ENCODE measurements around the gene MEIOSIN.
A peak's percentile ranks its signal among the peaks of the same experiment; 100 is the strongest.
"Not testable (repeated sequence)": the region's sequence is repeated elsewhere in the genome, so short reads cannot be mapped to it uniquely, and the experiment has no call there.

Gene MEIOSIN

DNA sequence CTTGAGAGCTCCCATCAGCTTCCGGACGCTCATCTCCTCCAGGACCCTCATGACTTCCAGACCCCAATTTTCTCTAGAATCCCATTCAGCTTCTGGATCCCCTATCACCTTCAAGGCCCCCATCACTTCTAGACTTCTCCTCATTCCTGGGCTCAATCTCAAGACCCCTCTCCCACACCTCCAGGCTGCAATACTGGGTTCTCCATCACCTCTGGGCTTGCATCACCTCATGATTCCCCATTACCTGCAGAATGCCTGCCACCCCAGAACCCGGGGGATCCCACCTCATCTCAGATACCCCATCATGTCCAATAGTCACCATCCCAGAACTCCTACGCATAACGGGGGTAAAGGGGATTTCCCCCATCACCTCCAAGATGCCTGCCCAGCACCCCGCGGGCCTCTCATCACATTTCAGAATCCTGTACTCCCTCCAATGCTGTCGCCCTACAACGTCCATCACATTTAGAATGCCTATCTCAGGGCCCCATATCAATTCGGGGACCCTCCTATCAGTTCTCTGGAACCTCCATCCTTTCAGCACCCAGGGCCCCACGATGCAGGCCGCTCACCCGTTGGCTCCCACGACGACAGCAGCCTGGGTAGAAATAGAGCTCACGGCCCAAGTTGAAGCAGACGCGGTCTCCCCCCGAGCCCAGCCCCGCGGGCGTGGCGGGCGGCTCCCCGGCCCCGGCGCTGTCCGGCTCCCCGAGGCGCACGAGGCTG, 58.7 kb downstream of the MEIOSIN start:
- H3K27ac ChIP-seq (ENCODE audit: low read depth, low read length, severe bottlenecking), result no peak overlapping the region
- H3K9me3 ChIP-seq (ENCODE audit: control insufficient read depth, low read length), result no peaks in the 10 kb centered on the region
- H3K4me1 ChIP-seq (ENCODE audit: control insufficient read depth, insufficient read depth, low read length, poor library complexity, severe bottlenecking), result peaks cover 15% of the 10 kb centered on the region
- peaks cover 37% of the 10 kb centered on the region for H3K36me3 ChIP-seq (ENCODE audit: control insufficient read depth, insufficient read depth, low read length)
- peak overlapping the region; percentile 82 for H3K4me3 ChIP-seq (ENCODE audit: extremely low read depth, insufficient read depth, low read length, poor library complexity, severe bottlenecking)
- 11 to 13% methylated on average over 25 to 29 of the region's 31 CpGs for WGBS, 2 experiments (ENCODE audit: insufficient coverage in 2 of 2)

GRCh38 chr19:45792470-45793177, 59.4 kb downstream of the MEIOSIN start, which contains the start of gene DMWD:
DMWD (minus strand) TSS chr19:45792845; CDS start chr19:45792756, 89 bp downstream.
- H3K4me1 ChIP-seq (ENCODE audit: control insufficient read depth, insufficient read depth, low read length, poor library complexity, severe bottlenecking), result peaks cover 15% of the 10 kb centered on the region
- H3K4me3 ChIP-seq (ENCODE audit: extremely low read depth, insufficient read depth, low read length, poor library complexity, severe bottlenecking), result peak within 1 kb of the TSS; percentile 82
- H3K9me3 ChIP-seq (ENCODE audit: control insufficient read depth, low read length), result no peaks in the 10 kb centered on the region
- peak within 1 kb of the TSS; percentile 60 for H3K27ac ChIP-seq (ENCODE audit: low read depth, low read length, severe bottlenecking)
- 0% methylated on average over 77 to 83 of the region's 86 CpGs for WGBS, 2 experiments (ENCODE audit: insufficient coverage in 2 of 2)
- H3K36me3 ChIP-seq (ENCODE audit: control insufficient read depth, insufficient read depth, low read length), result peaks cover 30% of the 10 kb centered on the region

- no peak overlapping the region for H3K4me3 ChIP-seq (ENCODE audit: extremely low read depth, insufficient read depth, low read length, poor library complexity, severe bottlenecking)
- 58 to 62% methylated on average over 3 of the region's 3 CpGs for WGBS, 2 experiments (ENCODE audit: insufficient coverage in 2 of 2)
- peak overlapping the region; percentile 60 for H3K27ac ChIP-seq (ENCODE audit: low read depth, low read length, severe bottlenecking)
- peaks cover 24% of the 10 kb centered on the region for H3K36me3 ChIP-seq (ENCODE audit: control insufficient read depth, insufficient read depth, low read length)
- peaks cover 15% of the 10 kb centered on the region for H3K4me1 ChIP-seq (ENCODE audit: control insufficient read depth, insufficient read depth, low read length, poor library complexity, severe bottlenecking)
- H3K9me3 ChIP-seq (ENCODE audit: control insufficient read depth, low read length), result no peaks in the 10 kb centered on the region
Measured at GRCh38 chr19:45793178-45793564, 59.9 kb downstream of the MEIOSIN start.

GRCh38 chr19:45793876-45794275, 60.6 kb downstream of the MEIOSIN start:
- Histone ChIP-seq H3K9me3 (ENCODE audit: control insufficient read depth, low read length) (no peaks in the 10 kb centered on the region), H3K4me3 (ENCODE audit: extremely low read depth, insufficient read depth, low read length, poor library complexity, severe bottlenecking) (no peak overlapping the region), H3K27ac (ENCODE audit: low read depth, low read length, severe bottlenecking) (no peak overlapping the region), H3K36me3 (ENCODE audit: control insufficient read depth, insufficient read depth, low read length) (peaks cover 17% of the 10 kb centered on the region), H3K4me1 (ENCODE audit: control insufficient read depth, insufficient read depth, low read length, poor library complexity, severe bottlenecking) (peaks cover 15% of the 10 kb centered on the region)
- 96 to 100% methylated on average over 2 to 3 of the region's 6 CpGs for WGBS, 2 experiments (ENCODE audit: insufficient coverage in 2 of 2)

DNA sequence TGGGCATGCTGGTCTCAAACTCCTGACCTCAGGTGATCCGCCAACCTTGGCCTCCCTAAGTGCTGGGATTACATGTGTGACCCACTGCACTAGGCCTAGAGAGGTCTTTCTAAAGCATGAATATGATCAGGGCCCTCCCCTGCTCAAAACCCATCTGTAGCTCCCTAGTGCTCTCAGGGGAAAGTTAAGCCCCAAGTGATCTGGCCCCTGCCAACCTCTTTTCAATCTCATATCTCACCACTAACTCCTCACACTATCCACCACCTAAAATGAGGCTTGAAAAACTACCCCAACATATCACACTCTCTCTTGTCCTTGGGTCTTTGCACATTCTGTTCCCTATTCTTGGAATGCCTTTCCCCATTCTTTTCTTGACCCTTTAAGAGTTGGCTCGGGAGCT, 61.4 kb downstream of the MEIOSIN start:
- H3K4me3 ChIP-seq (ENCODE audit: extremely low read depth, insufficient read depth, low read length, poor library complexity, severe bottlenecking), result no peak overlapping the region
- H3K9me3 ChIP-seq (ENCODE audit: control insufficient read depth, low read length), result no peaks in the 10 kb centered on the region
- peaks cover 10% of the 10 kb centered on the region for H3K36me3 ChIP-seq (ENCODE audit: control insufficient read depth, insufficient read depth, low read length)
- peaks cover 15% of the 10 kb centered on the region for H3K4me1 ChIP-seq (ENCODE audit: control insufficient read depth, insufficient read depth, low read length, poor library complexity, severe bottlenecking)
- WGBS, 2 experiments (ENCODE audit: insufficient coverage in 2 of 2), result 94 to 100% methylated on average over 1 to 2 of the region's 2 CpGs
- H3K27ac ChIP-seq (ENCODE audit: low read depth, low read length, severe bottlenecking), result no peak overlapping the region

- Histone ChIP-seq H3K36me3 (ENCODE audit: control insufficient read depth, insufficient read depth, low read length) (no peaks in the 10 kb centered on the region), H3K4me1 (ENCODE audit: control insufficient read depth, insufficient read depth, low read length, poor library complexity, severe bottlenecking) (peaks cover 3% of the 10 kb centered on the region), H3K4me3 (ENCODE audit: extremely low read depth, insufficient read depth, low read length, poor library complexity, severe bottlenecking) (no peak overlapping the region), H3K27ac (ENCODE audit: low read depth, low read length, severe bottlenecking) (no peak overlapping the region), H3K9me3 (ENCODE audit: control insufficient read depth, low read length) (no peaks in the 10 kb centered on the region)
- 17 to 26% methylated on average over 8 to 9 of the region's 10 CpGs for WGBS, 2 experiments (ENCODE audit: insufficient coverage in 2 of 2)
Measured at GRCh38 chr19:45798995-45799517, 65.8 kb downstream of the MEIOSIN start.

GRCh38 chr19:45799541-45799940, 66.3 kb downstream of the MEIOSIN start:
- 83% methylated on average over 3 of the region's 5 CpGs; no CpG with 5 or more reads in 1 of the 2 experiments for WGBS, 2 experiments (ENCODE audit: insufficient coverage in 2 of 2)
- H3K4me3 ChIP-seq (ENCODE audit: extremely low read depth, insufficient read depth, low read length, poor library complexity, severe bottlenecking); H3K9me3 ChIP-seq (ENCODE audit: control insufficient read depth, low read length); H3K4me1 ChIP-seq (ENCODE audit: control insufficient read depth, insufficient read depth, low read length, poor library complexity, severe bottlenecking); H3K27ac ChIP-seq (ENCODE audit: low read depth, low read length, severe bottlenecking); H3K36me3 ChIP-seq (ENCODE audit: control insufficient read depth, insufficient read depth, low read length): not testable (repeated sequence)

- no peak overlapping the region for H3K4me3 ChIP-seq (ENCODE audit: extremely low read depth, insufficient read depth, low read length, poor library complexity, severe bottlenecking)
- no peak overlapping the region for H3K27ac ChIP-seq (ENCODE audit: low read depth, low read length, severe bottlenecking)
- no peaks in the 10 kb centered on the region for H3K36me3 ChIP-seq (ENCODE audit: control insufficient read depth, insufficient read depth, low read length)
- H3K4me1 ChIP-seq (ENCODE audit: control insufficient read depth, insufficient read depth, low read length, poor library complexity, severe bottlenecking), result peaks cover 3% of the 10 kb centered on the region
- H3K9me3 ChIP-seq (ENCODE audit: control insufficient read depth, low read length), result no peaks in the 10 kb centered on the region
- 85 to 87% methylated on average over 8 of the region's 8 CpGs for WGBS, 2 experiments (ENCODE audit: insufficient coverage in 2 of 2)
Measured at GRCh38 chr19:45800070-45800553, 66.9 kb downstream of the MEIOSIN start.

DNA sequence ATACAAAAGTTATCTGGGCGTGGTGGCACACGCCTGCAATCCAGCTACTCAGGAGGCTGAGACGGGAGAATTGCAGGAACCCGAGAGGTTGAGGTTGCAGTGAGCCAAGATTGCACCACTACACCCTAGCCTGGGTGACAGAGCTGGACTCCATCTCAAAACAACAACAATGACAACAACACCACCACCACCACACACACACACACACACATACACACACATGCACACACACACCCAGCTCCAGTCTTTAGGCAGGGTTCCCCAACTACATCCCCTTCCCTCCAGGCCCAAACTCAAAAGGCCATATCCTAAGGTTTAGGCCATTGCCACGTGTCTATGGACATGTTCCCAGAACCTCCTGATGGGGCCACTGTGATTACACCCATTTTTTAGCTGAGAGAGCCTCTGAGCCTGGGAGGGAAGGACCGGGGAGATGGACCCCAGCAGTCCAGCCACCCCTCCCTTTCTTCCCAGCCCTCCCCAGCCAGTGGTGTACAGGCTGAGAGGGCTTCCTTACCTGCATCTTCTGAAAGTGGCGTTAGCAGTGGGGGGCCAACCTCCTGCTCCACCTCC, 68.5 kb downstream of the MEIOSIN start:
- Histone ChIP-seq H3K4me3 (ENCODE audit: extremely low read depth, insufficient read depth, low read length, poor library complexity, severe bottlenecking) (no peak overlapping the region), H3K4me1 (ENCODE audit: control insufficient read depth, insufficient read depth, low read length, poor library complexity, severe bottlenecking) (peaks cover 3% of the 10 kb centered on the region), H3K9me3 (ENCODE audit: control insufficient read depth, low read length) (no peaks in the 10 kb centered on the region), H3K36me3 (ENCODE audit: control insufficient read depth, insufficient read depth, low read length) (no peaks in the 10 kb centered on the region), H3K27ac (ENCODE audit: low read depth, low read length, severe bottlenecking) (no peak overlapping the region)
- WGBS, 2 experiments (ENCODE audit: insufficient coverage in 2 of 2), result 86 to 87% methylated on average over 5 of the region's 7 CpGs

DNA sequence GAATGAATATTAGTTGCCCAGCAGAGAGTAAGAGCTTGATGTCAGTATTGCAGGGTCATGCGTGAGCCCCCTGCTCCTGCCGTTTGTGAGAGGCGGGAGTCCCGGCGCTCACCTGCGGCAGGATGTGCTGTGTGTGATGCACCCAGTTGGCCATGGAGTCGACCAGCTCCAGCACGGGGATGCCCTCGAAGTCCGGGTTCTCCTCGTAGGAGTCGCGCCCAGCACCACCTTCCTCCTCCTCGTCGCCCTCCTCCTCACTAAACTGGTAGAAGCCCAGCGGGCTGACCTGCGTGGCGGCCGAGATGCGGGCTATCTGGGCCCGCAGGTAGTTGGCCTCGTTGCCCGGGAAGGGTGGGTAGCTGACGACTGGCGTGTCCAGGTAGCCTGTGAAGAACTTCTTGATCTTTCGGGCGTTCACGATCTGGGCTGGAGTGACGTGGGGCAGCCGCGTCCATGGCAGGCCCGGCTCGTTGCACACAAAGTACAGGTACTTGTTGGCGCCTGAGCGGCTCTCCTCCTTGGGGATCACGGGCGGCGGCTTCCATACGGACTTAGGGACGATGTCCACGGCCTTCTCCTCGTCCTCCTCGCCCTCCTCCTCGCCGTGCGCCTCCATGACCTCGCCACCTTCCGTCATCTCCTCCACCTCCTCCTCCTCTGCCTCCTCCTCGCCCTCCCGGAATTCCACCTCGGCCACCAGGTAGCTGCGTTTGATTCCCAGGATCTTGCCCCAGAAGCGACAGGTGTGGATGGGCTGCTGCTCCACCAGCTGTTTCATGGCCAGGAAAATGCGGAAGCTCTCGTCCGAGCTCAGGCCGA, 71.1 kb downstream of the MEIOSIN start:
- WGBS, 2 experiments (ENCODE audit: insufficient coverage in 2 of 2), result 94 to 96% methylated on average over 57 of the region's 57 CpGs
- Histone ChIP-seq H3K4me3 (ENCODE audit: extremely low read depth, insufficient read depth, low read length, poor library complexity, severe bottlenecking) (no peak overlapping the region), H3K27ac (ENCODE audit: low read depth, low read length, severe bottlenecking) (no peak overlapping the region), H3K36me3 (ENCODE audit: control insufficient read depth, insufficient read depth, low read length) (no peaks in the 10 kb centered on the region), H3K9me3 (ENCODE audit: control insufficient read depth, low read length) (no peaks in the 10 kb centered on the region), H3K4me1 (ENCODE audit: control insufficient read depth, insufficient read depth, low read length, poor library complexity, severe bottlenecking) (peaks cover 4% of the 10 kb centered on the region)
